Stimulated activated CD4-positive, alpha-beta T cell treated with anti-CD3 and anti-CD28 coated beads, Interleukin-1b, Interleukin-23, amount 100 ng/mL, for 48 hours (primary cell): ENCODE results near the gene NSUN2.

Experiments
- DNase-seq: peaks from one replicate; pipeline ENCODE4 v3.0.0-alpha.2; 2020

The NSUN2 gene

GRCh38 chr5:6602441-6602840, 30.4 kb downstream of the NSUN2 start:
- no peak for DNase-seq

- no peak for DNase-seq
Measured at GRCh38 chr5:6601816-6602215, 31.0 kb downstream of the NSUN2 start.

- DNase-seq = no peak
Measured at GRCh38 chr5:6601271-6601670, 31.6 kb downstream of the NSUN2 start.

GRCh38 chr5:6599739-6600138, 33.1 kb downstream of the NSUN2 start:
- DNase-seq = no peak

GRCh38 chr5:6598351-6598900, 34.4 kb downstream of the NSUN2 start:
- no peak for DNase-seq

- DNase-seq = no peak
Measured at GRCh38 chr5:6597557-6597956, 35.3 kb downstream of the NSUN2 start.

GRCh38 chr5:6596388-6596787, 36.5 kb downstream of the NSUN2 start:
- DNase-seq = no peak

GRCh38 chr5:6595405-6595804, 37.4 kb downstream of the NSUN2 start:
- no peak for DNase-seq

GRCh38 chr5:6594066-6594465, 38.8 kb downstream of the NSUN2 start:
- no peak for DNase-seq

GRCh38 chr5:6593148-6594016, 39.5 kb downstream of the NSUN2 start:
- no peak for DNase-seq

GRCh38 chr5:6592601-6593000, 40.2 kb downstream of the NSUN2 start:
- DNase-seq = no peak

GRCh38 chr5:6591671-6592288, 41.1 kb downstream of the NSUN2 start:
- DNase-seq = no peak

GRCh38 chr5:6590581-6590980, 42.3 kb downstream of the NSUN2 start:
- no peak for DNase-seq

- no peak for DNase-seq
Measured at GRCh38 chr5:6587171-6587570, 45.7 kb downstream of the NSUN2 start.

GRCh38 chr5:6586647-6587042, 46.2 kb downstream of the NSUN2 start:
- no peak for DNase-seq

- DNase-seq = no peak
Measured at GRCh38 chr5:6585939-6586646, 46.8 kb downstream of the NSUN2 start.

- no peak for DNase-seq
Measured at GRCh38 chr5:6585168-6585567, 47.7 kb downstream of the NSUN2 start.

- no peak for DNase-seq
Measured at GRCh38 chr5:6584727-6585126, 48.1 kb downstream of the NSUN2 start.

- DNase-seq = no peak
Measured at GRCh38 chr5:6584101-6584645, 48.7 kb downstream of the NSUN2 start.

- DNase-seq = no peak
Measured at GRCh38 chr5:6583049-6583880, 49.6 kb downstream of the NSUN2 start.

GRCh38 chr5:6582507-6583048, 50.3 kb downstream of the NSUN2 start:
- no peak for DNase-seq
